B cell (primary cell): Measurements from ENCODE around the gene CCL22.

Source experiments
- EZH2 ChIP-seq: IDR thresholded peaks from 2 replicates; pipeline ENCODE4 v1.6.1; 2012; ENCODE audit warnings: borderline replicate concordance, low read depth, mild to moderate bottlenecking, moderate library complexity, low read length; ENCODE audit not compliant: insufficient read depth, poor library complexity, severe bottlenecking
- TF ChIP-seq, protein P1 (sequence below): fragments of 200-600 bp; IDR thresholded peaks from one replicate; pipeline ENCODE4 v1.8.0; 2022; ENCODE audit warnings: antibody characterized with exemption, mild to moderate bottlenecking

DNA sequence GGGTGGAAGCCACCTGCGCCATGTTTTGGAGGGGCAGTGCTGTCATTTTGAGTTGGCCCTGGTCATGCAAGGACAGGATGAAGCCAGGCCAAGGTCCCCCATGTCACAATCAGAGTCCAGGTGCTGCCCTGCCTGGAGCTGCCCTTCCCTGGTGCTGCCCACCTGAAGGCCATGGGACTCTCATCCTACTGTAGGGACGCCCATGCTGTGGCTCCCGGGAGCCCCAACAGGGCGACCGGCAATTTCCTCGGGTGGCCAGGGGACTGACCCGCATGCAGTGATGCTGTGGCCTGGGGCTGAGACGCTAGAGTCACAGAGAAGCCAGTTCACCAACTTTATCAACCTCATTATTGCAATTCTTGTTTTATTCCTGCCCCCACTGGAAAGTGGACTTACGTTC lies 54.0 kb downstream of the CCL22 start:
- TF ChIP-seq, protein P1, sequence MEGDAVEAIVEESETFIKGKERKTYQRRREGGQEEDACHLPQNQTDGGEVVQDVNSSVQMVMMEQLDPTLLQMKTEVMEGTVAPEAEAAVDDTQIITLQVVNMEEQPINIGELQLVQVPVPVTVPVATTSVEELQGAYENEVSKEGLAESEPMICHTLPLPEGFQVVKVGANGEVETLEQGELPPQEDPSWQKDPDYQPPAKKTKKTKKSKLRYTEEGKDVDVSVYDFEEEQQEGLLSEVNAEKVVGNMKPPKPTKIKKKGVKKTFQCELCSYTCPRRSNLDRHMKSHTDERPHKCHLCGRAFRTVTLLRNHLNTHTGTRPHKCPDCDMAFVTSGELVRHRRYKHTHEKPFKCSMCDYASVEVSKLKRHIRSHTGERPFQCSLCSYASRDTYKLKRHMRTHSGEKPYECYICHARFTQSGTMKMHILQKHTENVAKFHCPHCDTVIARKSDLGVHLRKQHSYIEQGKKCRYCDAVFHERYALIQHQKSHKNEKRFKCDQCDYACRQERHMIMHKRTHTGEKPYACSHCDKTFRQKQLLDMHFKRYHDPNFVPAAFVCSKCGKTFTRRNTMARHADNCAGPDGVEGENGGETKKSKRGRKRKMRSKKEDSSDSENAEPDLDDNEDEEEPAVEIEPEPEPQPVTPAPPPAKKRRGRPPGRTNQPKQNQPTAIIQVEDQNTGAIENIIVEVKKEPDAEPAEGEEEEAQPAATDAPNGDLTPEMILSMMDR: no peak
- no peak for TF ChIP-seq EZH2
